Loucy (cell line): ENCODE results near the gene KLHL40.

Experiments used
- H2AFZ ChIP-seq: fragments of 200-600 bp; sonication (generic); 2 replicates; pipeline ENCODE4 v1.6.0; 2016; ENCODE audit warnings: antibody characterized with exemption, mild to moderate bottlenecking, low read length, moderate library complexity
- H3F3A ChIP-seq: fragments of 200-600 bp; 2 replicates; pipeline ENCODE4 v1.6.0; 2016; ENCODE audit warnings: antibody characterized with exemption, low read depth, mild to moderate bottlenecking
- H3K27me3 ChIP-seq: fragments of 200-600 bp; sonication (generic); 2 replicates; pipeline ENCODE4 v1.6.1; 2014; ENCODE audit warnings: low read length, mild to moderate bottlenecking; ENCODE audit not compliant: insufficient read depth, poor library complexity, severe bottlenecking
- H3K36me3 ChIP-seq: fragments of 200-600 bp; sonication (generic); 2 replicates; pipeline ENCODE4 v1.6.1; 2016; ENCODE audit warnings: low read length; ENCODE audit not compliant: insufficient read depth
- H3K4me1 ChIP-seq: fragments of 200-600 bp; sonication (generic); 2 replicates; pipeline ENCODE4 v1.5.1; 2014; ENCODE audit warnings: low read length, mild to moderate bottlenecking; ENCODE audit not compliant: insufficient read depth, poor library complexity, severe bottlenecking
- H3K4me2 ChIP-seq: fragments of 200-600 bp; sonication (generic); 2 replicates; pipeline ENCODE4 v1.6.0; 2014; ENCODE audit warnings: antibody characterized with exemption, low read length, low read depth, mild to moderate bottlenecking; ENCODE audit not compliant: poor library complexity, severe bottlenecking
- H3K4me3 ChIP-seq: fragments of 200-600 bp; sonication (generic); 2 replicates; pipeline ENCODE4 v1.5.1; 2014; ENCODE audit warnings: low read length, mild to moderate bottlenecking, mixed read lengths; ENCODE audit not compliant: poor library complexity, severe bottlenecking
- H3K79me2 ChIP-seq: fragments of 200-600 bp; sonication (generic); 2 replicates; pipeline ENCODE4 v1.6.1; 2014; ENCODE audit warnings: low read length; ENCODE audit not compliant: insufficient read depth
- H3K9ac ChIP-seq: fragments of 200-600 bp; sonication (generic); 2 replicates; pipeline ENCODE4 v1.6.0; 2014; ENCODE audit warnings: mild to moderate bottlenecking, low read depth, low read length, moderate library complexity; ENCODE audit not compliant: poor library complexity, severe bottlenecking
- H3K9me2 ChIP-seq: fragments of 200-600 bp; sonication (generic); replicated peaks from 2 replicates; pipeline ENCODE4 v1.6.1; 2016; ENCODE audit warnings: low read depth, low read length, mixed read lengths
- H3K9me3 ChIP-seq: fragments of 200-600 bp; sonication (generic); 2 replicates; pipeline ENCODE4 v1.6.1; 2014; ENCODE audit warnings: mild to moderate bottlenecking, antibody characterized with exemption, low read length, low read depth; ENCODE audit not compliant: insufficient read depth
- H4K20me1 ChIP-seq: fragments of 200-600 bp; sonication (generic); 2 replicates; pipeline ENCODE4 v1.6.0; 2014; ENCODE audit warnings: antibody characterized with exemption, low read length, mild to moderate bottlenecking; ENCODE audit not compliant: insufficient read depth, poor library complexity, severe bottlenecking
- EZH2phosphoT487 ChIP-seq: fragments of 200-600 bp; IDR thresholded peaks from 2 replicates; pipeline ENCODE4 v1.6.1; 2018; ENCODE audit warnings: antibody characterized with exemption, mild to moderate bottlenecking, moderate library complexity, borderline replicate concordance
- TF ChIP-seq, protein P1 (sequence below): fragments of 200-600 bp; sonication (generic); conservative IDR thresholded peaks from 2 replicates; pipeline ENCODE4 v1.5.1; 2014; ENCODE audit warnings: mild to moderate bottlenecking, antibody characterized with exemption, low read length

The KLHL40 gene

GRCh38 chr3:42682301-42683070, 2.9 kb upstream of the KLHL40 start:
- no peak overlapping the region for H3K9ac ChIP-seq
- H3K4me2 ChIP-seq: no peak overlapping the region
- no peaks in the 10 kb centered on the region for H3K9me3 ChIP-seq
- no peak for TF ChIP-seq EZH2phosphoT487
- TF ChIP-seq, protein P1, sequence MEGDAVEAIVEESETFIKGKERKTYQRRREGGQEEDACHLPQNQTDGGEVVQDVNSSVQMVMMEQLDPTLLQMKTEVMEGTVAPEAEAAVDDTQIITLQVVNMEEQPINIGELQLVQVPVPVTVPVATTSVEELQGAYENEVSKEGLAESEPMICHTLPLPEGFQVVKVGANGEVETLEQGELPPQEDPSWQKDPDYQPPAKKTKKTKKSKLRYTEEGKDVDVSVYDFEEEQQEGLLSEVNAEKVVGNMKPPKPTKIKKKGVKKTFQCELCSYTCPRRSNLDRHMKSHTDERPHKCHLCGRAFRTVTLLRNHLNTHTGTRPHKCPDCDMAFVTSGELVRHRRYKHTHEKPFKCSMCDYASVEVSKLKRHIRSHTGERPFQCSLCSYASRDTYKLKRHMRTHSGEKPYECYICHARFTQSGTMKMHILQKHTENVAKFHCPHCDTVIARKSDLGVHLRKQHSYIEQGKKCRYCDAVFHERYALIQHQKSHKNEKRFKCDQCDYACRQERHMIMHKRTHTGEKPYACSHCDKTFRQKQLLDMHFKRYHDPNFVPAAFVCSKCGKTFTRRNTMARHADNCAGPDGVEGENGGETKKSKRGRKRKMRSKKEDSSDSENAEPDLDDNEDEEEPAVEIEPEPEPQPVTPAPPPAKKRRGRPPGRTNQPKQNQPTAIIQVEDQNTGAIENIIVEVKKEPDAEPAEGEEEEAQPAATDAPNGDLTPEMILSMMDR: no peak
- H3K79me2 ChIP-seq: no peaks in the 10 kb centered on the region
- H3K27me3 ChIP-seq: no peaks in the 10 kb centered on the region
- H3K4me1 ChIP-seq: no peaks in the 10 kb centered on the region
- H2AFZ ChIP-seq: no peak overlapping the region
- H3F3A ChIP-seq: no peaks in the 10 kb centered on the region
- no peaks in the 10 kb centered on the region for H3K36me3 ChIP-seq
- no peaks in the 10 kb centered on the region for H3K9me2 ChIP-seq
- H3K4me3 ChIP-seq: no peak overlapping the region
- H4K20me1 ChIP-seq: no peaks in the 10 kb centered on the region

DNA sequence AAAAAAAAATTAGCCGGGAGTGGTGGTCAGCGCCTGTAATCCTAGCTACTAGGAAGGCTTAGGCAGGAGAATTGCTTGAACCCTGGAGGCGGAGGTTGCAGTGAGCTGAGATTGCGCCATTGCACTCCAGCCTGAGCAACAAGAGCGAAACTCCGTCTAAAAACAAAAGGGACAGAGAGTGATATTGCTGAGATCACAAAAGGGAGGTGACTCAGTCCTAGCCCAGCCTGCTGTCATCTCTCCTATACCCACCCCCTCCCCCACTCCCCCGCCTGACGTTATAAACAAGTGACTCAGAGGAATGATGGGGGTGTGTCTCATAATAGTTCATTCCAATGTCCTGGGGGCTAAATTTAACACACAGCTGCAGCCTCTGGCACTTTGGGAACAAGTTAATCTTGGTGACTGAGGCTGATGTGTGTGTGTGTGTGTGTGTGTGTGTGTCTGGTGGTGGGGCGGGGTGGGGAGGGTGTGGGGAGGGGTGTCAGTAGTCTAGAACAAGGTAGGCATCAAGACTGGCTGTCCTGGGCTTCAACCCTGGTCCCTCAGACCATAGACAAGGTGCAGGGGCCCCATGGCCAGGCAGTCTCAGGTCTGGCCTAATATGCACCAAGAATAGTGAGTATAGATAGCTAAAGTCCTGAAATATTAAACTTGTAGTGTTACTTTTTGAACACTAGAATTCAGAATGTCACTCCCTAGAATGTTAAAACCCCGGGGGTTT, 1.3 kb upstream of the KLHL40 start:
- no peak overlapping the region for H3K9ac ChIP-seq
- H2AFZ ChIP-seq: no peak overlapping the region
- no peaks in the 10 kb centered on the region for H3K36me3 ChIP-seq
- no peaks in the 10 kb centered on the region for H3F3A ChIP-seq
- H3K4me1 ChIP-seq: no peaks in the 10 kb centered on the region
- no peaks in the 10 kb centered on the region for H4K20me1 ChIP-seq
- no peak overlapping the region for H3K4me3 ChIP-seq
- TF ChIP-seq, protein P1: no peak
- no peak for TF ChIP-seq EZH2phosphoT487
- no peaks in the 10 kb centered on the region for H3K9me3 ChIP-seq
- H3K4me2 ChIP-seq: no peak overlapping the region
- H3K9me2 ChIP-seq: no peaks in the 10 kb centered on the region
- H3K27me3 ChIP-seq: no peaks in the 10 kb centered on the region
- no peaks in the 10 kb centered on the region for H3K79me2 ChIP-seq

- H3K4me1 ChIP-seq: no peaks in the 10 kb centered on the region
- H3K79me2 ChIP-seq: no peaks in the 10 kb centered on the region
- no peaks in the 10 kb centered on the region for H3K9me2 ChIP-seq
- H4K20me1 ChIP-seq: no peaks in the 10 kb centered on the region
- H3F3A ChIP-seq: no peaks in the 10 kb centered on the region
- H2AFZ ChIP-seq: no peak overlapping the region
- H3K4me3 ChIP-seq: no peak overlapping the region
- no peak for TF ChIP-seq EZH2phosphoT487
- TF ChIP-seq, protein P1: no peak
- H3K27me3 ChIP-seq: no peaks in the 10 kb centered on the region
- H3K4me2 ChIP-seq: no peak overlapping the region
- no peak overlapping the region for H3K9ac ChIP-seq
- no peaks in the 10 kb centered on the region for H3K9me3 ChIP-seq
- no peaks in the 10 kb centered on the region for H3K36me3 ChIP-seq
These were observed 540 bp upstream of the KLHL40 start for GRCh38 chr3:42684632-42685362.
